Inflammatory macrophage treated with lipopolysaccharide for 1 hour (primary cell): ENCODE results near the gene PRDM15.

Experiments used
- DNase-seq, 2 donors: peaks; one replicate each; pipeline ENCODE4 v3.0.0-alpha.2; 2020 to 2022

Gene PRDM15

GRCh38 chr21:41837756-41838297 is 41.3 kb downstream of the PRDM15 start:
- DNase-seq: no peak

DNA sequence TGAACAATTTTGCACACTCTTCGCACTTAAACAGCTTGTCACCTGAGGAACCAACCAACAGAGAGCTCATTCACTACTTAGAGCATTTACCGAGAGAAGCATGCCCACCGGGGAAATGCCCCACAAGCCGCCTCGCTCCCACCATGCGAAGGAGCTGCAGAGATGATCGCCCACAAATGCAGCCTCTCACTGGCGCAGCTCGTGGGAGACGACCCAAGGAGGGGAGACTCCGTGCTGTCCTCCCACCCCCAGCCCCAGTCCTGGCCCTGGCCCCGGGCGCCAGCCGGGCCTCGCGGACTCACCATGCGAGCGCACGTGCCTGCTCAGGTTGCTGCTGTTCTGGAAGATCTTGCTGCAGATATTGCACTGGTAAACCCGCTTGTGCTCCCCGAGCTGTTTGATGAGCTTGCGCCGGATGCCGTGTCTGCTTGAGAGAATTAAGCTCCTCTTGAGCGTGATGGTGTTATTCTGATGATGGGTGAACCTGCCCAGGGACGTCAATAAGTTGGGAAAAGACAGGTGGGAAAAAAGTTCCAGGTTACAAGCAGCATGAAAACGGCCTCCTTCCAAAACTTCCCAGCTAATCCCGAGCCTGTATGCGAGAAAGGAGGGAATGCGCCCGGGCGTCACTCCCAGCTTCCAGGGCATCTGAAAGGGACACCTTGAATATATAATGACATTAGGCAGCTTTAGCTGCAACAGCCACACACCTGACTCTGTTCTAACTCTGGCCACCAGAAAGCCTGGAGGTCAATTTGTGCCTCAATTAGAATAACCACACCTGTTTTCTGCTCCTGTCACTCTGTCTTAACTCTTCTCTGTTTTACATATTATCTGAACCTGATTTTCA is 42.8 kb downstream of the PRDM15 start:
- no peak for DNase-seq

DNA sequence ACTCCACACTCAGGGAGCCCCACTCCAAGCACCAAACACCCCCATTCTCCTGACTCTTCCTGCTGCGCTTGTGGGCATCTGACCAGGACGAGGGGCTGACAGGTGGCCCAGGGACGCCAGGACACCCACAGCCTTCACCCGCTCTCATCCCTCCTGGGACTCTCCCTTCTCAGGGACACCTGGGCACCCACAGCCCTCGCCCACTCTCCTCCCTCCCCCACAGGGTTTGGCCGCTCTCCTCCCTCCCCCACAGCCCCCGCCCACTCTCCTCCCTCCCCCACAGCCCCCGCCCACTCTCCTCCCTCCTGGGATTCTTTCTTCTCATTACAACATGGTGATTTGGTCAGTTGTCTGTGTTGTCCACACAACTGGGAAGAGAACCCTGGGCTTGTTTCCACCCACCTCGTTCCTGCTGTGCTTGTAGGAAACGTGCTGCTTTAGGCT is 43.4 kb downstream of the PRDM15 start:
- no peak for DNase-seq

DNA sequence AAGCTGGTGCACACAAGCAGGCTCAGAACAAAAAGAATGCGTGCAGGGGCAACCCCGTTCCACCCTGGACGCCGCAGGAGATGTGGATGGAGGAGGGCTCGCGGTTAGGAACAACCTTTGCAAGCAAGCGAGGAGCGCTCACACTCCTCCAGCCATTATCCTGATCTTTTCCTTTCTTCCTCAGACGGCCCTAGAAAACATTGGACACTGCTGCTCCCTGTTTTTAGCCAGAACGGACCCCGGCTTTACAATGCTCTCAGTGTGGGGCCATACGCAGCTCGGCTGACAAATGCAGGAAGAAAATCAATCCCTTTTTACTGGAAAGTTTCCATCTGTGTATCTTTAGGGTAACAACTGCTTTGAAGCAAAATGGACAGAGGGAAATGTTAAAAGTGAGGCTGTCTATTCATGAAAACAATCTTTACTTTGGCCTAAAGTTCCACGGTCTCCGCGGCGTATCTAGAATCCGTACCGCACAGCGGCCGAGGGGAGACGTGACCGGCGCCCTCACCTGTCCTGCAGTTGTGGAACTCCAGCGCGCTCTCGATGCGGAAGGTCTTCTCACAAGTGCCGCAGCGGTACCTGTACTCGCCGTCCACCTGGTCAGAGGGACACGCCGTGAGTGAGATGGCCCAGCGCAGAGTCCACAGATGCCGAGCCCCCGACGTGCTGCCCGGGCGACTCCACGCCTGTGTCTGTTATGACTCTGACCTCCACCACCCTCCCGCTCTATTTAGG is 44.0 kb downstream of the PRDM15 start:
- no peak for DNase-seq

GRCh38 chr21:41834252-41834925 is 44.8 kb downstream of the PRDM15 start:
- no peak for DNase-seq

DNA sequence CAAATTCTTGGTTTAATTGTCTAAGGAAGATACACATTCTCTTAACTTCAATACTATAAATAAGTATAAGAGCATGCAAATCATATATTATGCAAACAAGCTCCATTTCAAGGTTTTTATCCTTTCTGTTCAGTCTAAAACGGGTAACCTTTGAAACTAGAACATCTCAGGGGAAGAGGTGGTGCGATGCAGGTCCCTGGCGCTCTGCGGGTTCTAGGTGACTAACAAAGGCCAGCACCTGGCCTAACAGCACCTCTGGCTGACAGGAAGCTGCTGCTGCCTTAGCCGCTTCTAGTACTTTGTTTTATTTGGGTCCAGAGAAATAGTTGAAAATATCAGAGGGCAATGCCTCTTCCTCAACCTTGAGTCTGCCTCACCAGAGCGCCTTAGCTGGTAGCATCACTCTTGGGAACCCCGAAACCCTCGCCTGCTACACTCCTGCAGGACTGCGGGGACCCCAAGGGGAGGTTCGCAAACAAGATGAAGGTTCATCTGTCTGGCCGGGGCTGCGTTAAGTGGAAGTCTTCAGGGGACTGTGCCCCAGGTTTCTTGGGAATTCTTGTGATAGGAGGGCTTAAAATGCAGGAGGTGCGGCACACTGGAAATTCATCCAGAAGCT is 45.5 kb downstream of the PRDM15 start:
- no peak for DNase-seq

DNA sequence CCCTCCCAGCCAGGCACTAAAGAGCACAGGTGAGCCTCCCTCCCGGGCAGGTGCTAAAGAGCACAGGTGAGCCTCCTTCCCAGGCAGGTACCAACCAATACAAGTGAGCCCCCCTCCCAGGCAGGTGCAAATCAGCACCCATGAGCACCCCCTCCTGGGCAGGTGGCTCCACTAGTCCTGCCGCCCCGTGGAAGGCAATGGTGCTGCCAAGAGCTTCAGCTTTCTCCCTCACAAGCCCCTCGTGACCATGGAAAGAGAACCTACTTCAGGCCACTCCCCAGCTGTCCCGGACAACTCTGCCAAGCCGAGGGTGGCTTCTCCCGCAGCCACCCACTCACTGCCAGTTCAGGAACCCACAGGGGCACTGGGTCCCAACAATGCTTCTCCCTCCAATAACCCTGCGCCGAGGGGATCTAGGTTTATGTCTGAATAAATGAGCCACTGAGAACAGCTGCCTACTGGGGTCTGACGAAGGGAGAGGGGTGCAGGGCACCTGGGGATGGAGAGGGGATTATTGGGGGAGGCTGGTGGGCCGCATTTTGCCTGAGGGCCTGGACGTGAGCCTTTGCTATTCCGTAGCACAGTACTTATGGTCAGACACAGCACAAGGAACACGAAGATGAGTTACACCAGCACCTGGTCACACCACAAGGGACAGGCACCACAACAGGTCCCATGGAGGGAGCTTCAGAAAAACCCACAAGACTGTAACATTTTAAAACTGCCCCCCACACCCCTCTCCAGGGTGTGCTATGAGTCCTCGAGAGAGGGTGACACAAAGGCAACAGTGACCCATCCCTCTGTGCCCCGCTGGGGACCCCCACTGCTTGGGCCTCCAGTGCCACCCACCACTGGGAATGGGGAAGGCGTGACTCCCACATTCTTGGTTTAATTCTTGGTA is 46.3 kb downstream of the PRDM15 start:
- no peak for DNase-seq

- no peak for DNase-seq
Observed at GRCh38 chr21:41831866-41832595, 47.1 kb downstream of the PRDM15 start.

DNA sequence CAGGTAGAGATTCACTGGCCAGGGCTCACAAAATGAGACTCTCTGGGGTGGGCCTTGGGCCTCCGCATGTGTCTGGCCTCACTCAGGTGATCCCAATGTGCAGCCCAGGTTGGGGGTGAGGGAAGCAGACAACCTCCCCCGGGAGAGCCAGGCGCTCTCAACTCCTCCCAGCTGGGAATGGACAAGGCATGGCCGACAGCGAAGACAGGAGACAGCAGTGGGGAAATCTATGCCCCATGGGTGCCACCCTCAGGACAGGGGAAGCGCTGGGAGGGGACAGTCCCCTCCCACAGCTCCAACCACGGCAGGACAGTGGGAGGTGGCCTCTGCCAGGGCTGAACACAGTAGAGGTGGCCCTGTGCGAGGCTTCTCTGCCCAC is 47.7 kb downstream of the PRDM15 start:
- DNase-seq: no peak

- no peak for DNase-seq
Observed at GRCh38 chr21:41830764-41831452, 48.2 kb downstream of the PRDM15 start.

DNA sequence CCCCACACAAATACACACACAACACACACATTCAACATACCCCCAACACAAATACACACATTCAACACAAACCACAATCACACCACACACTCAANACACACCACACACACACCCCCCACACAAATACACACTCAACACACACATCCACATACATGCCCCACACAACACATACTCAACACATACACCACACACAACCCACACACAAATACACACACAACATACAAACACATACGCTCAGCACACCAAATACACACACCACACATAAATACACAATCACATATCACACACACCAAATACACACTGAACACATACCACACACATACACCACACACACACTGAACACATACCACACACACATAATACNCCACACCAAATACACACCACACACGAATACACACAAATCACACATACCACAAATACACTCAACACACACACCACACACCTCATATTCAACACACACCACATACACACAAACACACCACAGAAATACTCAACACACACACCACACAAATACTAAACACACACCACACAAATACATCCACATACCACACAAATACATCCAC is 48.9 kb downstream of the PRDM15 start:
- no peak for DNase-seq

GRCh38 chr21:41828884-41829360 is 50.2 kb downstream of the PRDM15 start:
- DNase-seq: no peak

DNA sequence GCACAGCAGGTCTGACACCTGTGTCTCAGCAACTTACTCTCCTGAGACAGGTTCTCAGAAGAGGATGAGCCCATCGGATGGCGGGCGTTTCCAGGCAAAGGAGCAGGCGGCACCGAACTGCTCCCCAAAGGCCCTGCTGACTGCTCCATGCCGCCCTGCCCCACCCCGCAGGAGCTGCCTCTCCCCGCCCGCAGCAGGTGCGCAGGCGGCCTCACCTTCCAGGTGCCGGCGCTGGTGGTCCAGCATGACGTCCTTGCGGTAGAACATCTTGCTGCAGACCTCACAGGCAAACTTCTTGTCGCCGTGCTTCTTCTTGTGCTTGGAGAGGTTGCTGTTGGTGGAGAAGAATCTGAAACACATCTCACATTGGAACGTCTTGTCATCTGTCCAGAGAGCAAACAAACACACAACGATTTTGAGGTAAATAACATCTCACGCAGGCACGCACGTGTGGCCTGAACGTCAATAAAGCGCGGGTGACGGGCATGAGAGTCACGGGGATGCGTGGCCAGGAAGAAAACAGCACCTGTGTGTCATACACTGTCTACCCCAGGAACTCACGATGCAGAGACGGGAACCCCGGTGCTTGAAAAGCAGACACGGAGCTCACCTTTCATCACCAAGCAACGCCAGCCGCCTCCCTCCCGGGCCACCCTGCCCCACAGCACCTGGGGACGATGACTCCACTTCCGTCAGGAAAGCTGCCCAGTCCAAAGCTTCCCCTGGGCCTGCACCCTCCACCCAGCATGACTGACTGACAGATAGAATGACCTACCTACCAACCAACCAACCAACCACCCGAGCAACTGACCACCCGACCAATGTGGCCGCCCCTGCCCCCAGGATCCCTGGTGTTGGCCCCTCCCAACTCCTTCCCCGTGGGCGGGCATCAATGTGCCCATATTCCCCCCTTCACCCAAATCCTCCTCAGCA is 50.9 kb downstream of the PRDM15 start:
- no peak for DNase-seq

- DNase-seq: no peak
Observed at GRCh38 chr21:41825881-41826280, 53.3 kb downstream of the PRDM15 start.

DNA sequence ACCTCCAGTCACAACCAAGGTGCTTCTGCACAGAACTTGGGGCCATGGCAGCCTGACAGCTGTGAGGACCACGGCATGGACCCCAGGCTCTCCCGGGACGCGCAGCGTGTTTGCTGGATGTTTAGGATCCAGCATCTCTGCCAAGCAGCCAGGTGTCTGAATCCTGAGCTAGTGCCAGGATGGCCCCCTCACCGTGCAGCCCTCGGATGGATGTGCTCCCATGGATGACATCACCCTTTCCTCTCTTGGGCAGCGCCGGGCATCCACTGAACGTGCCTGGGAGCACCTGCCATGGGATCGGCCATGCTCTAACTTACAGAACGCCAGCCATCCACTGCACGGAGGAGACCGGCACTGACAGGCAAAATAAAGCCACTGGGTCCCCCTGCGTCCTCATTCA is 53.9 kb downstream of the PRDM15 start:
- no peak for DNase-seq

GRCh38 chr21:41824466-41825207 is 54.5 kb downstream of the PRDM15 start:
- DNase-seq: no peak

GRCh38 chr21:41823906-41824305 is 55.2 kb downstream of the PRDM15 start:
- DNase-seq: no peak

DNA sequence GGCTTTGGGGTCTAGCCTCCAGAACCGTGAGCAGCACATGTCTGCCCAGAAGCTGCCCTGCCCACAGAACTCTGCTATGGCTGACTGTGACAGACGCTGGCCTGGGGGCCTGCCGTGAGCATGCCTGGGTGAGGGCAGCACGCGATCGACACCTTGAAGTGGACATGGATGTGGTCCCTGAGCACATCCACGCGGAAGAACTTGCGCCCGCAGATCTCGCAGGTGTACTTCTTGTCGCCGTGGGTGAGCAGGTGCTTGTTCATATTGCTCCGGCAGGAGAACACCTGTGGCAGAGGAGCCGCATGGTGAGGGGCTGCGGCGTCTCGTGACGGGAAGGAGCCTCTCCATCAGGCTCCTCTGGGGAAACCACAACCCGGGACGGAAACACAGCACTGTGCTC is 56.0 kb downstream of the PRDM15 start:
- DNase-seq: no peak
